Mesenchymal stem cell (in vitro differentiated cells and primary cell): Measurements from ENCODE around the gene NOTUM.

Experiments
- DNase-seq: peaks from one replicate; pipeline ENCODE4 v3.0.0-alpha.2; 2013
- H2AFZ ChIP-seq: one replicate; pipeline ENCODE4 v1.6.1; 2013; ENCODE audit warnings: low read depth, mild to moderate bottlenecking, control low read depth, inconsistent platforms, low read length, moderate library complexity
- H2AK5ac ChIP-seq: 2 replicates; pipeline ENCODE4 v1.6.1; 2013; ENCODE audit warnings: low read length, moderate library complexity, mild to moderate bottlenecking, inconsistent platforms; ENCODE audit not compliant: severe bottlenecking
- H2BK120ac ChIP-seq: one replicate; pipeline ENCODE4 v1.6.1; 2013; ENCODE audit warnings: low read depth, mild to moderate bottlenecking, inconsistent platforms, low read length, moderate library complexity
- H2BK12ac ChIP-seq, 2 experiments: one replicate each; pipeline ENCODE4 v1.6.1; 2013; ENCODE audit warnings: inconsistent platforms in 2 of 2, low read length in 2 of 2, mild to moderate bottlenecking in 2 of 2, moderate library complexity in 2 of 2, control low read depth in 1 of 2
- H2BK15ac ChIP-seq: one replicate; pipeline ENCODE4 v1.6.1; 2013; ENCODE audit warnings: mild to moderate bottlenecking, low read depth, inconsistent platforms; ENCODE audit not compliant: poor library complexity, severe bottlenecking
- H2BK5ac ChIP-seq: 2 replicates; pipeline ENCODE4 v1.6.1; 2013; ENCODE audit warnings: low read depth, mild to moderate bottlenecking, low read length, control low read depth, inconsistent platforms; ENCODE audit not compliant: poor library complexity, severe bottlenecking
- H3K14ac ChIP-seq, 2 experiments: one replicate each; pipeline ENCODE4 v1.6.1; 2013; ENCODE audit warnings: inconsistent platforms in 2 of 2, low read length in 2 of 2, control low read depth in 1 of 2, mild to moderate bottlenecking in 1 of 2, moderate library complexity in 1 of 2
- H3K18ac ChIP-seq, 2 experiments: one replicate each; pipeline ENCODE4 v1.6.1; 2013; ENCODE audit warnings: inconsistent platforms in 2 of 2, low read length in 2 of 2, control low read depth in 1 of 2, low read depth in 1 of 2, mild to moderate bottlenecking in 1 of 2
- H3K23ac ChIP-seq, 2 experiments: one replicate each; pipeline ENCODE4 v1.6.1; 2013; ENCODE audit warnings: inconsistent platforms in 2 of 2, low read length in 2 of 2, mild to moderate bottlenecking in 2 of 2, moderate library complexity in 2 of 2, control low read depth in 1 of 2
- H3K27ac ChIP-seq: 2 replicates; pipeline ENCODE4 v1.5.1; 2013; ENCODE audit warnings: mild to moderate bottlenecking, moderate library complexity, low read length, control low read depth, inconsistent platforms; ENCODE audit not compliant: poor library complexity, severe bottlenecking
- H3K27me3 ChIP-seq, 2 experiments: 2 replicates each; pipeline versions ENCODE4 v1.6.1 to v1.7.0; 2013; ENCODE audit warnings: low read length in 2 of 2, mild to moderate bottlenecking in 2 of 2, moderate library complexity in 2 of 2, control low read depth in 1 of 2, inconsistent platforms in 1 of 2; ENCODE audit not compliant: control insufficient read depth in 1 of 2, insufficient read depth in 1 of 2
- H3K36me3 ChIP-seq, 2 experiments: 2 replicates each; pipeline versions ENCODE4 v1.6.1 to v1.7.0; 2013; ENCODE audit warnings: low read length in 2 of 2, control low read depth in 1 of 2, inconsistent platforms in 1 of 2, low read depth in 1 of 2, mild to moderate bottlenecking in 1 of 2; ENCODE audit not compliant: insufficient read depth in 2 of 2, control insufficient read depth in 1 of 2
- H3K4ac ChIP-seq, 2 experiments: one replicate each; pipeline ENCODE4 v1.6.1; 2013; ENCODE audit warnings: inconsistent platforms in 2 of 2, low read length in 2 of 2, mild to moderate bottlenecking in 2 of 2, moderate library complexity in 2 of 2, control low read depth in 1 of 2, low read depth in 1 of 2
- H3K4me1 ChIP-seq: 2 replicates; pipeline ENCODE4 v1.6.1; 2013; ENCODE audit warnings: low read depth, low read length, control low read depth; ENCODE audit not compliant: control insufficient read depth, insufficient read depth
- H3K4me2 ChIP-seq: 2 replicates; pipeline ENCODE4 v1.6.1; 2013; ENCODE audit warnings: low read length, mild to moderate bottlenecking, inconsistent platforms; ENCODE audit not compliant: poor library complexity, severe bottlenecking
- H3K4me3 ChIP-seq, 2 experiments: 2 replicates each; pipeline versions ENCODE4 v1.5.1 to v1.7.0; 2013; ENCODE audit warnings: low read length in 2 of 2, mild to moderate bottlenecking in 2 of 2, control low read depth in 1 of 2, low read depth in 1 of 2; ENCODE audit not compliant: insufficient read depth in 1 of 2
- H3K79me1 ChIP-seq: replicated peaks from 2 replicates; pipeline ENCODE4 v1.6.1; 2013; ENCODE audit warnings: mild to moderate bottlenecking, control low read depth, low read length, inconsistent platforms; ENCODE audit not compliant: poor library complexity, severe bottlenecking
- H3K9ac ChIP-seq: 2 replicates; pipeline ENCODE4 v1.7.0; 2013; ENCODE audit warnings: mild to moderate bottlenecking, low read length, moderate library complexity
- H3K9me3 ChIP-seq: 2 replicates; pipeline ENCODE4 v1.7.0; 2013; ENCODE audit warnings: mild to moderate bottlenecking, low read length; ENCODE audit not compliant: control insufficient read depth
- H4K8ac ChIP-seq: one replicate; pipeline ENCODE4 v1.6.1; 2013; ENCODE audit warnings: inconsistent platforms, mild to moderate bottlenecking, low read length, moderate library complexity
- H4K91ac ChIP-seq: one replicate; pipeline ENCODE4 v1.6.1; 2013; ENCODE audit warnings: mild to moderate bottlenecking, low read length, inconsistent platforms
- WGBS: methylation state at CpG from one replicate; pipeline ENCODE4 v1.1.7; 2013; ENCODE audit warnings: mixed read lengths; 5-methylcytosine and 5-hydroxymethylcytosine counted together

The NOTUM gene

GRCh38 chr17:81995463-81996231, 34.7 kb upstream of the NOTUM start:
- Histone ChIP-seq H3K4ac (no peak overlapping the region), H3K9ac (no peak overlapping the region), H2AFZ (no peak overlapping the region), H3K4me1 (peaks cover 40% of the 10 kb centered on the region), H2BK12ac (no peak overlapping the region), H3K27me3 (no peaks in the 10 kb centered on the region), H3K18ac (no peak overlapping the region), H3K4me2 (no peak overlapping the region), H3K23ac (no peak overlapping the region), H3K27ac (no peak overlapping the region), H2BK120ac (no peak overlapping the region), H2BK15ac (no peak overlapping the region), H3K36me3 (peaks cover 16 to 69% of the 10 kb centered on the region in 2 experiments), H3K4me3 (no peak overlapping the region), H3K14ac (no peak overlapping the region), H2BK5ac (no peak overlapping the region), H4K91ac (peak overlapping the region; percentile 45), H2AK5ac (no peak overlapping the region), H3K9me3 (no peaks in the 10 kb centered on the region), H4K8ac (no peak overlapping the region), H3K79me1 (peaks cover 35% of the 10 kb centered on the region)
- no peak for DNase-seq
- WGBS: 95% methylated on average over 29 of the region's 29 CpGs

DNA sequence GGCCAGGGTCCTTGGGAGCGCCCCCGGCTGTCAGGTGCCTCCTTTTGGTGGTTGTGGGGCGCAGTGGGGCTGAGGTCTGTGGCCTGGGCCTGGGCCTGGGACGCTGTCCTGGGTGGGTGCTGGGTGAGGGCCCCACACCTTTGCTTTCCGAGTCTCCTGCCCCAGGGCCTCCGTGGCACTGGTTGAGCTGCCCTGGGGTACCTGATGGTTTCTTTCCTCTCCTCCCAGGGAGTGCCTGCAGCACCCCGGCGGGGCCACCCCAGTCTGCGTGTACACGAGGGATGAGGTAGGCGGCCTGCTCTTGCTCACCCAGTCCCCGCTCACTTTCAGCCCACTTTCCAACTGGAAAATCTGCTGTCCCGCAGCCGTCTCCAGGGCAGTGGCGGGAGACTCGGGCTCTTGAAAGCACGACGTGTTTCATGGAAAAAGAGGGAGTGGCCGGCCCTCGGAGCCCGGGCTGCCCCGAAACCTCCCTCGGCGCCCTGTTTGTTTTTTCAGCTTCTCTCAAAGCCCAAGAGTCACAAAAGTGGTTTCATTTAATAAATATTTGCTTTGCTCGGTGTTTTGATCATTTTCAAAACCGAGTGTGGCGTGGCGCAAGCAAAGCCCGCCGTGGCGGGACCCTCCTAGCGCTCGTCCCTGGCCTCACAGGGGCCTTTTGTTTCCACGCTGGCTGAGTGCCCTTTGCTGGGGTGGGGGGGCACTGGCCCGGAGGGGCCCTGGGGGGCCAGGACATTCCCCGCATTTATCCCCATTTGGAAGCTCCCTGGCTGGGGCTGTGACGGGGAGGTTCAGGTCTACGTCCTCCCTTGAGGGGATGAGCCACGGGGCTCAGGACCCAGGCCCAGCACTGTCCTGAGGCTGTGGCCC, 33.8 kb upstream of the NOTUM start:
- 92% methylated on average over 36 of the region's 39 CpGs for WGBS
- peaks cover 39% of the 10 kb centered on the region for H3K4me1 ChIP-seq

DNA sequence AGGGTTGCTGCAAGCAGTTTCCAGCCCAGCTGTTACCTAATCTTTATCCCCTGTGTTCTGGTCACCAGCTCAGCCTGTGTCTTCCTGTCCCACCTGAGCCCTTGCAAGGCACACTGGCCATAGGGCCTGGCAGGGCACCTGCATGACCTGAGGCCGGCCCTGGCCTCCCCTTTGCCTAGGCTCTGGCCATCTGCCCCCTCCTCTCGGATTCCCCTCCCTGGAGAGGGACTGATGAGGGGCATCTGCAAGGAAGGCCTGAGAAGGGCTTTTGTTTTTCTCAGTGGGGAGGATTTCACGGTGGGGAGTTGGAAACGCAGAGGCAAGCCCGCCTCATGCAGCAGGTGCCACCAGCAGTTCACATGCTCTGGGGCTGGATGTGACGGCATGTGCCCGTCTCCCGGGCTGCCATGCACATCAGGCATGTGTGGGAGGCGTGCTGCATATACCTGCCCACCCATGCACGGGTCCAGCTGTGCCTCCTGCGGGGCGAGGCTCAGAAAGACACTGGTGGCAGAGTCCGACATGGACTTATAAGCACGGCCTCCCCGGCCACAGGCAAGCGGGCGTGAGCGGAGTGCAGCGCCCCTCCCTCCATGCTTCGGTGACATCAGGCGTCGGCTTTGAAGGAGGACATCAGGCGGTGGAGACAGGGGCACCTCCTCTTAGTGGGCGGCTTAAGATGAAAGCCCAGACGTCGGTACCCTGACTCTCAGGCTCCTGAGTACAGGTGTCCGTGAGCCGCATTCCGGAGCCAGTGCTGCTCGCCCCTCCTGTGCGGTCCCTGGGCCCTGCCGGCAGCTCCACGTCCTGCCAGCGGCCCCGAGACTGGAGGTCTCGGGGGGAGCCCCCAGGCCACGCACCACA, 33.0 kb upstream of the NOTUM start:
- H3K36me3 ChIP-seq: peaks cover 19 to 75% of the 10 kb centered on the region in 2 experiments
- no peak overlapping the region for H3K14ac ChIP-seq
- H3K23ac ChIP-seq: no peak overlapping the region
- no peaks in the 10 kb centered on the region for H3K9me3 ChIP-seq
- no peak overlapping the region for H2BK15ac ChIP-seq
- H3K27ac ChIP-seq: no peak overlapping the region
- peaks cover 42% of the 10 kb centered on the region for H3K4me1 ChIP-seq
- no peak overlapping the region for H3K9ac ChIP-seq
- peaks cover 43% of the 10 kb centered on the region for H3K79me1 ChIP-seq
- no peak for DNase-seq
- no peak overlapping the region for H2AFZ ChIP-seq
- H2BK120ac ChIP-seq: no peak overlapping the region
- peak overlapping the region in 1 of 2 experiments; percentile 15 for H2BK12ac ChIP-seq
- H4K91ac ChIP-seq: no peak overlapping the region
- H3K27me3 ChIP-seq: no peaks in the 10 kb centered on the region
- H3K4ac ChIP-seq: no peak overlapping the region
- H3K18ac ChIP-seq: no peak overlapping the region
- no peak overlapping the region for H3K4me2 ChIP-seq
- no peak overlapping the region for H3K4me3 ChIP-seq
- H2BK5ac ChIP-seq: no peak overlapping the region
- no peak overlapping the region for H4K8ac ChIP-seq
- 96% methylated on average over 37 of the region's 37 CpGs for WGBS
- H2AK5ac ChIP-seq: no peak overlapping the region

More for the DNA sequence above, 33.8 kb upstream of the NOTUM start:
- DNase-seq: no peak
- peaks cover 37% of the 10 kb centered on the region for H3K79me1 ChIP-seq
- H3K27me3 ChIP-seq: no peaks in the 10 kb centered on the region
- no peak overlapping the region for H3K9ac ChIP-seq
- no peak overlapping the region for H2BK15ac ChIP-seq
- no peak overlapping the region for H3K27ac ChIP-seq
- no peak overlapping the region for H2AK5ac ChIP-seq
- H4K8ac ChIP-seq: peak overlapping the region; percentile 28
- H3K4me2 ChIP-seq: no peak overlapping the region
- H3K14ac ChIP-seq: no peak overlapping the region
- no peak overlapping the region for H3K18ac ChIP-seq
- no peak overlapping the region for H3K23ac ChIP-seq
- no peak overlapping the region for H2BK12ac ChIP-seq
- no peak overlapping the region for H2BK5ac ChIP-seq
- H3K9me3 ChIP-seq: no peaks in the 10 kb centered on the region
- H3K4ac ChIP-seq: no peak overlapping the region
- H3K36me3 ChIP-seq: peaks cover 19 to 71% of the 10 kb centered on the region in 2 experiments
- H2BK120ac ChIP-seq: no peak overlapping the region
- no peak overlapping the region for H4K91ac ChIP-seq
- H3K4me3 ChIP-seq: peak overlapping the region in 1 of 2 experiments; percentile 2
- no peak overlapping the region for H2AFZ ChIP-seq
